ENCODE results near the gene AOPEP.
A peak's percentile ranks its signal among the peaks of the same experiment; 100 is the strongest.

AOPEP gene

GRCh38 chr9:95070549-95071021 is 344.1 kb downstream of the AOPEP start:
- Histone ChIP-seq H3K9ac (ENCODE audit: low read length) (no peak overlapping the region), H3K4me3 (ENCODE audit: low read length) (no peak overlapping the region), H3K4me1 (ENCODE audit: control insufficient read depth, insufficient read depth, low read length) (peaks cover 4% of the 10 kb centered on the region), H3K27me3 (ENCODE audit: control insufficient read depth, insufficient read depth, low read length) (no peaks in the 10 kb centered on the region), H3K36me3 (ENCODE audit: control insufficient read depth, insufficient read depth, low read length) (no peaks in the 10 kb centered on the region), H3K9me3 (ENCODE audit: control insufficient read depth, low read length) (no peaks in the 10 kb centered on the region)

- Histone ChIP-seq H3K9me3 (ENCODE audit: control insufficient read depth, low read length) (no peaks in the 10 kb centered on the region), H3K27me3 (ENCODE audit: control insufficient read depth, insufficient read depth, low read length) (no peaks in the 10 kb centered on the region), H3K4me3 (ENCODE audit: low read length) (no peak overlapping the region), H3K36me3 (ENCODE audit: control insufficient read depth, insufficient read depth, low read length) (no peaks in the 10 kb centered on the region), H3K9ac (ENCODE audit: low read length) (no peak overlapping the region), H3K4me1 (ENCODE audit: control insufficient read depth, insufficient read depth, low read length) (peaks cover 7% of the 10 kb centered on the region)
Observed at GRCh38 chr9:95071450-95071849, 345.0 kb downstream of the AOPEP start.

GRCh38 chr9:95071925-95072324 is 345.4 kb downstream of the AOPEP start:
- H3K36me3 ChIP-seq (ENCODE audit: control insufficient read depth, insufficient read depth, low read length), result no peaks in the 10 kb centered on the region

GRCh38 chr9:95073042-95073607 is 346.6 kb downstream of the AOPEP start:
- no peaks in the 10 kb centered on the region for H3K9me3 ChIP-seq (ENCODE audit: control insufficient read depth, low read length)
- H3K27me3 ChIP-seq (ENCODE audit: control insufficient read depth, insufficient read depth, low read length), result no peaks in the 10 kb centered on the region
- H3K36me3 ChIP-seq (ENCODE audit: control insufficient read depth, insufficient read depth, low read length), result no peaks in the 10 kb centered on the region
- H3K4me3 ChIP-seq (ENCODE audit: low read length), result no peak overlapping the region
- H3K9ac ChIP-seq (ENCODE audit: low read length), result no peak overlapping the region
- H3K4me1 ChIP-seq (ENCODE audit: control insufficient read depth, insufficient read depth, low read length), result peaks cover 24% of the 10 kb centered on the region

More at GRCh38 chr9:95071925-95072324, 345.4 kb downstream of the AOPEP start:
- peaks cover 12% of the 10 kb centered on the region for H3K4me1 ChIP-seq (ENCODE audit: control insufficient read depth, insufficient read depth, low read length)
- no peaks in the 10 kb centered on the region for H3K9me3 ChIP-seq (ENCODE audit: control insufficient read depth, low read length)
- no peaks in the 10 kb centered on the region for H3K27me3 ChIP-seq (ENCODE audit: control insufficient read depth, insufficient read depth, low read length)
- no peak overlapping the region for H3K9ac ChIP-seq (ENCODE audit: low read length)
- H3K4me3 ChIP-seq (ENCODE audit: low read length), result no peak overlapping the region

GRCh38 chr9:95073918-95074317 is 347.4 kb downstream of the AOPEP start:
- Histone ChIP-seq H3K4me3 (ENCODE audit: low read length) (no peak overlapping the region), H3K36me3 (ENCODE audit: control insufficient read depth, insufficient read depth, low read length) (no peaks in the 10 kb centered on the region), H3K4me1 (ENCODE audit: control insufficient read depth, insufficient read depth, low read length) (peaks cover 32% of the 10 kb centered on the region), H3K27me3 (ENCODE audit: control insufficient read depth, insufficient read depth, low read length) (no peaks in the 10 kb centered on the region), H3K9ac (ENCODE audit: low read length) (no peak overlapping the region), H3K9me3 (ENCODE audit: control insufficient read depth, low read length) (no peaks in the 10 kb centered on the region)

GRCh38 chr9:95074632-95075031 is 348.1 kb downstream of the AOPEP start:
- no peaks in the 10 kb centered on the region for H3K27me3 ChIP-seq (ENCODE audit: control insufficient read depth, insufficient read depth, low read length)
- no peaks in the 10 kb centered on the region for H3K36me3 ChIP-seq (ENCODE audit: control insufficient read depth, insufficient read depth, low read length)
- H3K9me3 ChIP-seq (ENCODE audit: control insufficient read depth, low read length), result no peaks in the 10 kb centered on the region
- H3K4me3 ChIP-seq (ENCODE audit: low read length), result no peak overlapping the region
- peaks cover 39% of the 10 kb centered on the region for H3K4me1 ChIP-seq (ENCODE audit: control insufficient read depth, insufficient read depth, low read length)
- H3K9ac ChIP-seq (ENCODE audit: low read length), result no peak overlapping the region

- H3K27me3 ChIP-seq (ENCODE audit: control insufficient read depth, insufficient read depth, low read length), result no peaks in the 10 kb centered on the region
- H3K9me3 ChIP-seq (ENCODE audit: control insufficient read depth, low read length), result no peaks in the 10 kb centered on the region
- no peak overlapping the region for H3K9ac ChIP-seq (ENCODE audit: low read length)
- H3K36me3 ChIP-seq (ENCODE audit: control insufficient read depth, insufficient read depth, low read length), result no peaks in the 10 kb centered on the region
- no peak overlapping the region for H3K4me3 ChIP-seq (ENCODE audit: low read length)
- H3K4me1 ChIP-seq (ENCODE audit: control insufficient read depth, insufficient read depth, low read length), result peaks cover 39% of the 10 kb centered on the region
Observed at GRCh38 chr9:95075700-95076099, 349.2 kb downstream of the AOPEP start.

- peak overlapping the region; percentile 18 for H3K9ac ChIP-seq (ENCODE audit: low read length)
- H3K27me3 ChIP-seq (ENCODE audit: control insufficient read depth, insufficient read depth, low read length), result no peaks in the 10 kb centered on the region
- peaks cover under 1% of the 10 kb centered on the region for H3K36me3 ChIP-seq (ENCODE audit: control insufficient read depth, insufficient read depth, low read length)
- H3K4me3 ChIP-seq (ENCODE audit: low read length), result no peak overlapping the region
- peaks cover 39% of the 10 kb centered on the region for H3K4me1 ChIP-seq (ENCODE audit: control insufficient read depth, insufficient read depth, low read length)
- no peaks in the 10 kb centered on the region for H3K9me3 ChIP-seq (ENCODE audit: control insufficient read depth, low read length)
Observed at GRCh38 chr9:95076696-95077052, 350.2 kb downstream of the AOPEP start.

- Histone ChIP-seq H3K9ac (ENCODE audit: low read length) (peak overlapping the region; percentile 18), H3K36me3 (ENCODE audit: control insufficient read depth, insufficient read depth, low read length) (peaks cover 5% of the 10 kb centered on the region), H3K4me1 (ENCODE audit: control insufficient read depth, insufficient read depth, low read length) (peaks cover 39% of the 10 kb centered on the region), H3K27me3 (ENCODE audit: control insufficient read depth, insufficient read depth, low read length) (no peaks in the 10 kb centered on the region), H3K9me3 (ENCODE audit: control insufficient read depth, low read length) (no peaks in the 10 kb centered on the region), H3K4me3 (ENCODE audit: low read length) (no peak overlapping the region)
Observed at GRCh38 chr9:95077053-95077765, 350.7 kb downstream of the AOPEP start.

- H3K9ac ChIP-seq (ENCODE audit: low read length), result peak overlapping the region; percentile 7
- no peak overlapping the region for H3K4me3 ChIP-seq (ENCODE audit: low read length)
- H3K36me3 ChIP-seq (ENCODE audit: control insufficient read depth, insufficient read depth, low read length), result peaks cover 12% of the 10 kb centered on the region
- H3K27me3 ChIP-seq (ENCODE audit: control insufficient read depth, insufficient read depth, low read length), result no peaks in the 10 kb centered on the region
- H3K4me1 ChIP-seq (ENCODE audit: control insufficient read depth, insufficient read depth, low read length), result peaks cover 39% of the 10 kb centered on the region
- H3K9me3 ChIP-seq (ENCODE audit: control insufficient read depth, low read length), result no peaks in the 10 kb centered on the region
Observed at GRCh38 chr9:95077766-95078370, 351.4 kb downstream of the AOPEP start.

GRCh38 chr9:95078511-95078910 is 352.0 kb downstream of the AOPEP start:
- Histone ChIP-seq H3K4me3 (ENCODE audit: low read length) (no peak overlapping the region), H3K9ac (ENCODE audit: low read length) (peak overlapping the region; percentile 24), H3K4me1 (ENCODE audit: control insufficient read depth, insufficient read depth, low read length) (peaks cover 39% of the 10 kb centered on the region), H3K9me3 (ENCODE audit: control insufficient read depth, low read length) (no peaks in the 10 kb centered on the region), H3K36me3 (ENCODE audit: control insufficient read depth, insufficient read depth, low read length) (peaks cover 18% of the 10 kb centered on the region), H3K27me3 (ENCODE audit: control insufficient read depth, insufficient read depth, low read length) (no peaks in the 10 kb centered on the region)

- no peaks in the 10 kb centered on the region for H3K9me3 ChIP-seq (ENCODE audit: control insufficient read depth, low read length)
- peak overlapping the region; percentile 24 for H3K9ac ChIP-seq (ENCODE audit: low read length)
- H3K27me3 ChIP-seq (ENCODE audit: control insufficient read depth, insufficient read depth, low read length), result no peaks in the 10 kb centered on the region
- H3K36me3 ChIP-seq (ENCODE audit: control insufficient read depth, insufficient read depth, low read length), result peaks cover 19% of the 10 kb centered on the region
- peaks cover 39% of the 10 kb centered on the region for H3K4me1 ChIP-seq (ENCODE audit: control insufficient read depth, insufficient read depth, low read length)
- no peak overlapping the region for H3K4me3 ChIP-seq (ENCODE audit: low read length)
Observed at GRCh38 chr9:95078939-95079338, 352.4 kb downstream of the AOPEP start.
